Glutamatergic neuron (in vitro differentiated cells): Measurements from ENCODE around the gene SLC4A8. TPM values are rescaled to one million over a fixed set of nuclear protein-coding genes. Genes with fewer than 3 reads are reported as not detected.
A peak's percentile ranks its signal among the peaks of the same experiment; 100 is the strongest.

Experiments
- DNase-seq: peaks from one replicate; pipeline ENCODE4 v3.0.0; 2022
- H3K27ac Mint-ChIP-seq: one replicate; pipeline ENCODE4 v1.8.0; 2020; ENCODE audit warnings: mild to moderate bottlenecking, mixed read lengths, inconsistent platforms; ENCODE audit not compliant: unreplicated experiment
- H3K27me3 Mint-ChIP-seq: one replicate; pipeline ENCODE4 v1.8.0; 2020; ENCODE audit warnings: mild to moderate bottlenecking, moderate library complexity, mixed read lengths, inconsistent platforms; ENCODE audit not compliant: unreplicated experiment
- H3K36me3 Mint-ChIP-seq: one replicate; pipeline ENCODE4 v1.8.0; 2020; ENCODE audit warnings: mild to moderate bottlenecking, mixed read lengths, inconsistent platforms; ENCODE audit not compliant: unreplicated experiment
- H3K4me1 Mint-ChIP-seq: one replicate; pipeline ENCODE4 v1.8.0; 2020; ENCODE audit warnings: mild to moderate bottlenecking, low read depth, mixed read lengths, inconsistent platforms; ENCODE audit not compliant: unreplicated experiment
- H3K4me3 Mint-ChIP-seq: one replicate; pipeline ENCODE4 v1.8.0; 2020; ENCODE audit warnings: mild to moderate bottlenecking, mixed read lengths, inconsistent platforms; ENCODE audit not compliant: unreplicated experiment
- H3K9me3 Mint-ChIP-seq: one replicate; pipeline ENCODE4 v1.8.0; 2020; ENCODE audit warnings: mild to moderate bottlenecking, moderate library complexity, mixed read lengths, inconsistent platforms; ENCODE audit not compliant: unreplicated experiment
- total RNA-seq: library from RNA; stranded (reverse); fragmentation: NEBNext Ultra II Directional; extraction: Animal tissue kit (Norgen Biotek cat#: 25700); gene quantifications from one replicate; pipeline ENCODE4 v1.2.1, GENCODE V29; 2021; ENCODE audit not compliant: unreplicated experiment
- TF ChIP-seq, protein P1 (sequence below): fragments of 200-600 bp; sonication (generic); IDR thresholded peaks from one replicate; pipeline ENCODE4 v1.5.0; 2021; ENCODE audit not compliant: partially characterized antibody, unreplicated experiment

The SLC4A8 gene
- total RNA-seq, 1 donor from 2014 or later = 80.0 TPM

DNA sequence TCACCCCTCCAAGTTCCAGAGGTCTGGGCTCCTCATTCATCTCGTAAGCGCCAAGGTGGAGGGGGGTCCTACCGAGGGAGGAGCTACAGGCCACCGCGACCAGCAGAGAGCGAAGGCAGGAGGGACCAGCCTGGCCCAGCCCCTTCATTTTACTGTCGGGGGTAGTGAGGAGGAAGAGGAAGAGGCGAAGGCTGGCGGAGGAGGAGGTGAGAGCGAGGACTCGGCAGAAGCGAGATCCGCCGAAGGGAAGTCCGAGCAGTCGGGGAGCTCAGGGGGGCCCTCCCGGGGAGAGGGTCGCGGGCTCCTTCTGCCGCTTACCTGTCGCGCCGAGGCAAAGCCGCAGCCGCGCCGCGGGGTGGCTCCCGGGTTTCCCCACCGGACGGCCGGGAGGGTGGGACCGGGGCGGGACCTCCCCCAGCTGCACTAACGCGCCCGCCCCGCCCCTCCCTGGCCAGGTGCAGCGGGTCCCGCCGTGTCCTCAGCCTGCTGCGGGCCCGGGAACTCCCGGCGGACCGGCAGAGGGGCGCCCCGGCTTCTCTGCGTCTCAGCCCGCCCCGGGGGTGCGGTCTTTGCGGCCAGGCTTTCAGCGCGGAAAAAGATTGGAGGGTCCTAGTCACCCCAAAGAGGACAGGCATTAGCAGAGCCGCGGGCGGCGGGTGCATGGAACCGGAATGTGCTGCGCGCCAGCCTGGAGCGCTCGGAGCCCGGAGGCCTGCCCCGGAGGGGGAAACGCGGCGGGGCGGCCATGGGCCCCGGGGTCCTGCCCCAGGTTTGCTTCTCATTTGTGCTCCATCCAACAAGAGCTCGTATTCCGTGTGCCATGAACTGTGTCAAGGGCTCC is 33.1 kb upstream of the SLC4A8 start, which contains the start of gene GALNT6:
Gene GALNT6, minus strand, starts transcription at position 124 of the 841 bp plus-strand sequence. CDS start 11,625 bp downstream, outside the sequence.
- no peaks in the 10 kb centered on the region for H3K4me1 Mint-ChIP-seq
- no peaks in the 10 kb centered on the region for H3K36me3 Mint-ChIP-seq

DNA sequence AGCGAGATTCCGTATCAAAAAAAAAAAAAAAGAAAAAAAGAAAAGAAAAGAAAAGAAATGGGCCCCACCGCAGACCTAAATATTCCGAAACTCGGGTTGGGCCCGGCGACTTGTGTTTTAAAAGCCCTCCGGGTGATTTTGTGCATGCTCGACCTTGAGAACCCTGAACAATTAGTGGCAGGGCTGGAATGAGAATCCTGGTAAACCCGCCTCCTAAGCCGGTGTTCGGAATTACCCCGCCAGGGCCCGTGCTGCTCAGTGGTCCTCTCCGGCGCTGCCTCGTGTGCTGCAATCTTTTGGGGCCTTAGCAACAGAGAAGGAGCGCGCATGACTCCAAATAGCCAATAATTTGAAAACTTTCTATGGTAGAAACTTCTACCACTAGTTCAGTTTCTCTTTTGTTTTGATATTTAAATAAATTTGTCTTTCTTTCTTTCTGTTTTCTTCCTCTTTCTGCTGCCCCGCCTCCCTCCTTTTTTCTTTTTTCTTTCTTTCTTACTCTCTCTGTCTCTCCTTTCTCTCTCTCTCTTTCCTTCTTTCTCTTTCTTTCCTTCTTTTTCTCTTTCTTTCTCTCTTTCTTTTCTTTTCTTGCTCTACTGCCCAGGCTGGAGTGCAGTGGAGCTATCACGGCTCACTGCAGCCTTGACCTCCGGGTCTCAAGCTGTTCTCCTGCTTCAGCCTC is 31.9 kb upstream of the SLC4A8 start:
- Mint-ChIP-seq H3K4me3 (peak overlapping the region; percentile 77), H3K27ac (no peak overlapping the region), H3K4me1 (no peaks in the 10 kb centered on the region), H3K9me3 (no peaks in the 10 kb centered on the region), H3K27me3 (peaks cover 7% of the 10 kb centered on the region), H3K36me3 (no peaks in the 10 kb centered on the region)
- no peak for DNase-seq
- TF ChIP-seq, protein P1, sequence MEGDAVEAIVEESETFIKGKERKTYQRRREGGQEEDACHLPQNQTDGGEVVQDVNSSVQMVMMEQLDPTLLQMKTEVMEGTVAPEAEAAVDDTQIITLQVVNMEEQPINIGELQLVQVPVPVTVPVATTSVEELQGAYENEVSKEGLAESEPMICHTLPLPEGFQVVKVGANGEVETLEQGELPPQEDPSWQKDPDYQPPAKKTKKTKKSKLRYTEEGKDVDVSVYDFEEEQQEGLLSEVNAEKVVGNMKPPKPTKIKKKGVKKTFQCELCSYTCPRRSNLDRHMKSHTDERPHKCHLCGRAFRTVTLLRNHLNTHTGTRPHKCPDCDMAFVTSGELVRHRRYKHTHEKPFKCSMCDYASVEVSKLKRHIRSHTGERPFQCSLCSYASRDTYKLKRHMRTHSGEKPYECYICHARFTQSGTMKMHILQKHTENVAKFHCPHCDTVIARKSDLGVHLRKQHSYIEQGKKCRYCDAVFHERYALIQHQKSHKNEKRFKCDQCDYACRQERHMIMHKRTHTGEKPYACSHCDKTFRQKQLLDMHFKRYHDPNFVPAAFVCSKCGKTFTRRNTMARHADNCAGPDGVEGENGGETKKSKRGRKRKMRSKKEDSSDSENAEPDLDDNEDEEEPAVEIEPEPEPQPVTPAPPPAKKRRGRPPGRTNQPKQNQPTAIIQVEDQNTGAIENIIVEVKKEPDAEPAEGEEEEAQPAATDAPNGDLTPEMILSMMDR = no peak

More for the DNA sequence above, 33.1 kb upstream of the SLC4A8 start, which contains the start of gene GALNT6:
- Mint-ChIP-seq H3K4me3 (peak within 1 kb of the TSS; percentile 88), H3K27me3 (peaks cover 7% of the 10 kb centered on the region), H3K27ac (no peak within 1 kb of the TSS), H3K9me3 (no peaks in the 10 kb centered on the region)
- TF ChIP-seq, protein P1 = no peak
- peak; percentile 39 for DNase-seq

DNA sequence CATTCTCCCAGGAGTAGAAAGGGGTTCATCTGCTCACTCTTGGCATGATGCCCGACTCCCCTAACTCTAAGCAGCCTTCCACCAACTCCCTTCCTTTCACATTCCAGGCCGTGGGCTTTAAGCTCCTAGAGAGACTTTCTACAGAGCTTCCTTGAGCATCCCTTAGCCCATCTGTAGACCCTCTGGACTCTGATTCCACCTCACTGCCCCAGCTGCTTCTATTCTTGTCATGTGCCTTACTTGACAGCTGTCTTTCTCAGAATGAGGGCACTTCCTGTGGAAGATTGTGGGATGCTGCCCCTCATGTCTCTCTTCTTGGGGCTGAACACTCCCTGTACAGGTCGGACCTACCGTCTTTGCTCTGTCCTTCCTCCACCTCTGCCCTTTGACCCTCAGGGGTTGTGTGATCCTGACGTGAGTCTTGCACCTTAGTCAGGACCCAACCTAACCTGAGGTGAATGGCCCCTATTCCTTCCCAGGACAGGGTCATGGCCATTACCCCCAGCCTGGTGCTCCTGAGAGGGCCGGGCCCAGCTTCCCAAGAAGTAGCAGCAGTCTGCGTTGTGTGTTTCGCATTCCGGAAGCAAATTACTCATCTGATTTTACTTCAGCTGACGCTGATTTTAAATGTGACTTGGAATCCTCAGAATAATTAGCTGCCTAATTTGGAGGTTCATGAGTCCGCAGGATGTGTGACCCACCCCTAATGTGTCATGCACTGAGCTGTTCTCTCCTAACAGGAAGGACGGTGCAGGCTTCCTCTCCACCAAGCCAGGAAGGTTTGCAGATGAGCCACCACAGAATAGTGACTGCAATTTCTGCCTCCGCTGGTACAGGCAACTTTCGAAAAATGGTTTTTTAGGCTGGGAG is 30.7 kb upstream of the SLC4A8 start:
- H3K4me1 Mint-ChIP-seq = no peaks in the 10 kb centered on the region
- H3K9me3 Mint-ChIP-seq = no peaks in the 10 kb centered on the region
- H3K4me3 Mint-ChIP-seq = no peak overlapping the region
- no peak overlapping the region for H3K27ac Mint-ChIP-seq
- no peaks in the 10 kb centered on the region for H3K36me3 Mint-ChIP-seq
- TF ChIP-seq, protein P1 = no peak
- H3K27me3 Mint-ChIP-seq = peaks cover 7% of the 10 kb centered on the region
- DNase-seq = no peak

DNA sequence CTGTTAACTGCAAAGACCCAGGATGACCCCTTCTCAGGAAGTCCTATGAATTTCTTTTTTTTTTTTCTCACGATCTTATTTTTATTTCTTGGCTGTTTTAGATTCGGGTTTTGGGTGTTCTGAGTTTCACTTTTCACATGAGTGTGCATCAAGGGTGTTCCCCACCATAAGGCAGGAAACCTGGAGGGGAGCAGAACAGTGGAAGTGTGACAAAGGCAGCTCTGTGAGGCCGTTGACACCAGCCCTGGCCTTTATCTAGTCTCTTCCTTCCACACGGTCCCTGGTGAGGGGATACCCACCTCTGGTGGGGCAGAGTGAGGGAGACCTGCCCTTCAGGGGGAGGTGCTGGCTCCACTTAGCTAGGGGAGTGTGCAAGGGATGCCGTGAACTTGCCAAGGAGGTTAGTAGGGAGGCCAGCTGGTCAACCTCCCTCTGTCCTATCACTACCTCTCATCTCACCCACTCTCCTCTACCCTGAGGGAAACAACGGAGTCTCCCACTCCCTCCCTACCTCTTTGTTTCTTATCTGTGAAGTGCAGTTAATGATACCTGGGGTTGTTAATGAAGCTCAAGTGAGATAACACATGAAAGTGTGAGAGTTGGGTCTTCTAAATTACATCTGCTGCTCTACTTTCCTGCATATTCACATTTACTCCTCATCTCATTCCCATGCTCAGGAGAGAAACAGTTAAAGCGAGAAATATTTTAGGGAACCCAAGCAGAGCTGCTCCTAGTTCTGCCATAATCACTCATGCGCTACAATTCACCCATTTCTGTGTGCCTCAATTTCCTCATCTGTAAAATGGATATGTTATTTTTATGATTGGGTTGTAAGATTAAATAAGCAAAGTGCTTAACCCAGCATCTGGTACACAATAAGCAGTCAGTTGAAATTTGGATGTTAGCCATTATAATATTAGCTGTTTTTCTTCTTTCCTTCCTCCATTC is 29.1 kb upstream of the SLC4A8 start:
- TF ChIP-seq, protein P1 = no peak
- Mint-ChIP-seq H3K4me1 (no peaks in the 10 kb centered on the region), H3K36me3 (no peaks in the 10 kb centered on the region), H3K4me3 (no peak overlapping the region), H3K9me3 (no peaks in the 10 kb centered on the region), H3K27ac (no peak overlapping the region), H3K27me3 (peaks cover 7% of the 10 kb centered on the region)
- DNase-seq = no peak
